ENCODE measurements around the gene CLCN5.

CLCN5 gene

GRCh38 chrX:49934148-49934547 is 11.8 kb downstream of the CLCN5 start:
- no peak for DNase-seq (ENCODE audit: low spot score)

GRCh38 chrX:49934729-49935128 is 12.3 kb downstream of the CLCN5 start:
- DNase-seq (ENCODE audit: low spot score): no peak

GRCh38 chrX:49947781-49948180 is 25.4 kb downstream of the CLCN5 start:
- no peak for DNase-seq (ENCODE audit: low spot score)

- DNase-seq (ENCODE audit: low spot score): no peak
Measured at GRCh38 chrX:49949961-49950360, 27.6 kb downstream of the CLCN5 start.

GRCh38 chrX:49951524-49952193 is 29.3 kb downstream of the CLCN5 start:
- DNase-seq (ENCODE audit: low spot score): no peak

GRCh38 chrX:49956313-49956712 is 33.9 kb downstream of the CLCN5 start:
- no peak for DNase-seq (ENCODE audit: low spot score)

GRCh38 chrX:49958727-49959485 is 36.5 kb downstream of the CLCN5 start:
- DNase-seq (ENCODE audit: low spot score): no peak

GRCh38 chrX:49959602-49960001 is 37.2 kb downstream of the CLCN5 start:
- no peak for DNase-seq (ENCODE audit: low spot score)

GRCh38 chrX:49960061-49960460 is 37.7 kb downstream of the CLCN5 start:
- DNase-seq (ENCODE audit: low spot score): no peak

- DNase-seq (ENCODE audit: low spot score): no peak
Measured at GRCh38 chrX:49970674-49971073, 48.3 kb downstream of the CLCN5 start.

- no peak for DNase-seq (ENCODE audit: low spot score)
Measured at GRCh38 chrX:49972328-49972860, 50.0 kb downstream of the CLCN5 start.

- DNase-seq (ENCODE audit: low spot score): no peak
Measured at GRCh38 chrX:49976682-49977197, 54.3 kb downstream of the CLCN5 start.

GRCh38 chrX:49977319-49978090 is 55.1 kb downstream of the CLCN5 start:
- no peak for DNase-seq (ENCODE audit: low spot score)

- no peak for DNase-seq (ENCODE audit: low spot score)
Measured at GRCh38 chrX:49978176-49978575, 55.8 kb downstream of the CLCN5 start.

- DNase-seq (ENCODE audit: low spot score): no peak
Measured at GRCh38 chrX:49986058-49986457, 63.7 kb downstream of the CLCN5 start.

GRCh38 chrX:49987651-49988050 is 65.3 kb downstream of the CLCN5 start:
- DNase-seq (ENCODE audit: low spot score): no peak

- DNase-seq (ENCODE audit: low spot score): no peak
Measured at GRCh38 chrX:49988143-49988542, 65.7 kb downstream of the CLCN5 start.

- no peak for DNase-seq (ENCODE audit: low spot score)
Measured at GRCh38 chrX:49991758-49992157, 69.4 kb downstream of the CLCN5 start.

- DNase-seq (ENCODE audit: low spot score): no peak
Measured at GRCh38 chrX:49992853-49993252, 70.5 kb downstream of the CLCN5 start.

GRCh38 chrX:49993661-49994060 is 71.3 kb downstream of the CLCN5 start:
- no peak for DNase-seq (ENCODE audit: low spot score)

- no peak for DNase-seq (ENCODE audit: low spot score)
Measured at GRCh38 chrX:49995107-49995731, 72.8 kb downstream of the CLCN5 start.

Data from germinal center (tissue), 1 donor.